T-helper 2 cell treated with Interferon-gamma antibody and Interleukin-4, amounts not matched to agents 5 μg/mL and 100 μg/mL, for 36 hours (primary cell): ENCODE measurements around the gene CDC42EP3.

Experiments used
- DNase-seq: peaks from one replicate; pipeline ENCODE4 v3.0.0; 2021; ENCODE audit warnings: low spot score
- H3K27ac Mint-ChIP-seq: one replicate; pipeline ENCODE4 v1.8.0; 2021; ENCODE audit warnings: mild to moderate bottlenecking, mixed read lengths
- H3K27me3 Mint-ChIP-seq: one replicate; pipeline ENCODE4 v1.8.0; 2021; ENCODE audit warnings: low read depth, mixed read lengths
- H3K36me3 Mint-ChIP-seq: one replicate; pipeline ENCODE4 v1.8.0; 2021; ENCODE audit warnings: low read depth, mixed read lengths
- H3K4me1 Mint-ChIP-seq: one replicate; pipeline ENCODE4 v1.8.0; 2021; ENCODE audit warnings: low read depth, mixed read lengths
- H3K4me3 Mint-ChIP-seq: one replicate; pipeline ENCODE4 v1.8.0; 2022; ENCODE audit warnings: mild to moderate bottlenecking, moderate library complexity, mixed read lengths
- H3K9me3 Mint-ChIP-seq: one replicate; pipeline ENCODE4 v1.8.0; 2021; ENCODE audit warnings: mixed read lengths

Gene CDC42EP3

DNA sequence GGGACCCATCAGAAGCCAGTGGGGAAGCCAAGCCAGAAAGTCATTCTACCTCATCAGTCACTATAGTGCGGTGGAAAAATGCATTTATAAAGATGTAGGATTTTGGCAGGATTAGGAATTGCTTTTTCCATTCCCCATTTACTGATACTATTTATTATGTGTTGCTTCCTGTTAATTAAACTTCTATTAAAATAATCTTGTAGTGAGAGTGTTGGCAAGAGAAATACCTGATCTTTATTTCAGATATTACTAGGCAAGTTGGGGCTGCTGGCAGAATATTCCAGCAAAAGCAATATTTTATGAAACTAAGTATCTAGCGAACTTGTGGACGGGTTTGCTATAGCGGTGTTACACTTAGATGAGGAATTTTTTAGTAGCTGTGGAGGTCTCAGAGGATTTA is 23.9 kb upstream of the CDC42EP3 start:
- no peaks in the 10 kb centered on the region for H3K36me3 Mint-ChIP-seq
- no peak overlapping the region for H3K27ac Mint-ChIP-seq
- peaks cover 42% of the 10 kb centered on the region for H3K27me3 Mint-ChIP-seq
- no peak for DNase-seq
- peaks cover 7% of the 10 kb centered on the region for H3K4me1 Mint-ChIP-seq
- no peaks in the 10 kb centered on the region for H3K9me3 Mint-ChIP-seq
- no peak overlapping the region for H3K4me3 Mint-ChIP-seq

DNA sequence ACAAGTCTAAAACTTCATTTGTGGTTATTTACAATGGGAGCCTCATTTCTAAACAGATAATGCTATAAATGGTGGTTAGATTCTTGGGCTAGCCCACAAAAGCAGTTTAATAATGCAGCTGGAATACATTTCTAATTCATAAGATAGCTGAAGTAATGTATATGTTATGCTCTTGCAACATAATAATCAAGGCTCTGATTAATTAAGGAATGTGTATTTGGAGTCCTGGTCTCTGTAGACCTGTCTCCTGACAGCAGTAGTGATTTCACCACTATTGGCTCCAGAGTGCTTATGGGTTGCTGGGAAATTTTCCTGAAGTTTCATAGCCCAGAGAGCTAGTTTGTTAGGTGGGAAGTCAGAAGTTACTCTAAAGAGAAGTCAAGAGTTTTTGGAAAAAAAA is 21.3 kb upstream of the CDC42EP3 start:
- peaks cover 4% of the 10 kb centered on the region for H3K4me1 Mint-ChIP-seq
- H3K27ac Mint-ChIP-seq: no peak overlapping the region
- H3K36me3 Mint-ChIP-seq: peaks cover 1% of the 10 kb centered on the region
- no peak for DNase-seq
- peaks cover 35% of the 10 kb centered on the region for H3K27me3 Mint-ChIP-seq
- no peak overlapping the region for H3K4me3 Mint-ChIP-seq
- H3K9me3 Mint-ChIP-seq: peaks cover 2% of the 10 kb centered on the region

GRCh38 chr2:37689751-37690150 is 18.3 kb upstream of the CDC42EP3 start:
- H3K36me3 Mint-ChIP-seq: peaks cover 4% of the 10 kb centered on the region

GRCh38 chr2:37688771-37689468 is 17.5 kb upstream of the CDC42EP3 start:
- Mint-ChIP-seq H3K36me3 (peaks cover 6% of the 10 kb centered on the region), H3K4me3 (no peak overlapping the region)

More at GRCh38 chr2:37689751-37690150, 18.3 kb upstream of the CDC42EP3 start:
- peaks cover 13% of the 10 kb centered on the region for H3K27me3 Mint-ChIP-seq
- peaks cover 6% of the 10 kb centered on the region for H3K9me3 Mint-ChIP-seq
- H3K4me3 Mint-ChIP-seq: no peak overlapping the region
- no peak for DNase-seq
- H3K27ac Mint-ChIP-seq: no peak overlapping the region
- peaks cover 9% of the 10 kb centered on the region for H3K4me1 Mint-ChIP-seq

GRCh38 chr2:37686792-37687526 is 15.5 kb upstream of the CDC42EP3 start:
- peaks cover 22% of the 10 kb centered on the region for H3K36me3 Mint-ChIP-seq
- H3K4me3 Mint-ChIP-seq: no peak overlapping the region
- H3K27me3 Mint-ChIP-seq: no peaks in the 10 kb centered on the region
- no peak for DNase-seq
- peaks cover 32% of the 10 kb centered on the region for H3K4me1 Mint-ChIP-seq
- peaks cover 23% of the 10 kb centered on the region for H3K9me3 Mint-ChIP-seq
- H3K27ac Mint-ChIP-seq: no peak overlapping the region

More at GRCh38 chr2:37688771-37689468, 17.5 kb upstream of the CDC42EP3 start:
- H3K9me3 Mint-ChIP-seq: peaks cover 8% of the 10 kb centered on the region
- DNase-seq: no peak
- peaks cover 12% of the 10 kb centered on the region for H3K27me3 Mint-ChIP-seq
- no peak overlapping the region for H3K27ac Mint-ChIP-seq
- H3K4me1 Mint-ChIP-seq: peaks cover 16% of the 10 kb centered on the region

- Mint-ChIP-seq H3K27me3 (no peaks in the 10 kb centered on the region), H3K9me3 (peaks cover 36% of the 10 kb centered on the region), H3K4me1 (peaks cover 35% of the 10 kb centered on the region), H3K27ac (no peak overlapping the region), H3K36me3 (peaks cover 26% of the 10 kb centered on the region), H3K4me3 (no peak overlapping the region)
- no peak for DNase-seq
Measured at GRCh38 chr2:37684809-37685208, 13.4 kb upstream of the CDC42EP3 start.

DNA sequence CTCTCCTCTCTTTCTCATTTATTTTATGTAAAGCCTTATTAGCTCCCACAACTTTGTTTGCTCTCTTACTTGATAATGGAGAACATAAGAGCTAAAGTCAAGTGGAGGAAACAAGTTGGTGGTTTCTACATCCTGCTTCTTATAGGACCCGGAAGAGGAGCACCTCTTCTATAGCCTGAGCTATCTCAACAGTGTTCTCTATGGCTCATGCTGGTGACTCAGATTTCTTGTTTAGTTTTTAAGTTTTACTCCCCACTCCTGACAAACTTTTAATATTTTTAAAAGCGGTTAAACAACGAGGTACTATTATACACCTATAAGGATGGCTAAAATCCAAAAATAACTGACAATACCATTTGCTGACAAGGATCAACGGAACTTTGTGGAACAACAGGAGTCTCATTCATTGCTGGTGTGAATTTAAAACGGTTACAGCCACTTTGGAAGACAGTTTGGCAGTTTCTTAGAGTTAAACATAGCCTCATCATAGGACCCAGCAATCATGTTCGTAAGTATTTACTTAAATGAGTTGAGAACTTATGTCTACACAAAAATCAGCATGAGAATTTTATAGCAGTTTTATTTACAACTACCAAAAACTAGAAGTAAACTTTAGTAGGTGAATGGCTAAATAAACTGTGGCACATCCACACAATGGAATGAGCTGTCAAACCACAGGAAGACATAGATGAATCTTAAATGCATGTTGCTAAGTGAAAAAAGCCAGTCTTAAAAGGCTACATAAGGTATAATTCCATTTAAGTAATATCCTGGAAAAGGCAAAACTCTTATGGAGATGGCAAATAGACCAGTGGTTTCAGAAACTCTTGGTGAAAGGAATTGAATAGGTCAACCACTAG is 12.7 kb upstream of the CDC42EP3 start:
- Mint-ChIP-seq H3K9me3 (peaks cover 36% of the 10 kb centered on the region), H3K4me1 (peaks cover 35% of the 10 kb centered on the region), H3K4me3 (peak overlapping the region; percentile 60), H3K27me3 (no peaks in the 10 kb centered on the region), H3K27ac (peak overlapping the region; percentile 89), H3K36me3 (peaks cover 26% of the 10 kb centered on the region)
- DNase-seq: no peak

DNA sequence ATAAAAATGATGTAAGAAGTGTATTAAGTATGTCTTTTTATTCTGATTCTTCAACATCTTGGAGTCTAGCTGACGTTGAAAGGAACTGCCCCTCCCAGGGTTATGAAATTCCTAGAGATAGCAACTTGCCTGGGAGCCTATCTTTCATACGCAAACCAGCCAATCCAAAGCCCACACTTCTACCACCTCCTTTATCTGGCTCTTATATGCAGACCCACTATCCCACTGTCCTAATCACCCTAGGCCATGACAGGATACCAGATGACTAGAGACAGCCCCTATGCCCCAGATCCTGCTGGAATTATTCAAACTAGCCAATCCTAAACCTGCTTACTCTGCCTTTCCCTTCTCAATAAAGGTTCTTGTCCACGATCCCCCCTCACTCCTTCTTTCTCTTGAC is 11.8 kb upstream of the CDC42EP3 start:
- Mint-ChIP-seq H3K4me1 (peaks cover 32% of the 10 kb centered on the region), H3K9me3 (peaks cover 36% of the 10 kb centered on the region), H3K27me3 (no peaks in the 10 kb centered on the region), H3K4me3 (no peak overlapping the region), H3K27ac (peak overlapping the region; percentile 89), H3K36me3 (peaks cover 25% of the 10 kb centered on the region)
- no peak for DNase-seq

DNA sequence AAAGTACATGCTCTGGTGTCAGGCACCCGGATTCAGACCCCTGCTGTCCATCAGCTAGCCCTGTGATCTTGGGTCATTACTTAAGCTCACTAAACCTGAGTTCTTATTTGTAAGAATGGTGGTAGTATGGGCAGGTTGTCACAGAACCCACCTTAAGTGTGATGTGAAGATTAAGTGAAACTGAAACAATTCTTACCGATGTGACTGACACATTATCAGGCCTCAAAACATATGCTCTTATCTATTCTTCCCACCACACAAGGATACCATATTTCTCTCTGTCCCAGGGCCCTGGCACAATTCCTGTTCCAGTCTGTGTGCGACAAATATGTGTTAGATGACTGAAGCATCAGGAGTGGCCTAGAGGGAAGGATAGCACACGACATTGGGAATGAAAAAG is 11.0 kb upstream of the CDC42EP3 start:
- peaks cover 30% of the 10 kb centered on the region for H3K4me1 Mint-ChIP-seq
- no peak for DNase-seq
- no peaks in the 10 kb centered on the region for H3K27me3 Mint-ChIP-seq
- peaks cover 24% of the 10 kb centered on the region for H3K36me3 Mint-ChIP-seq
- H3K4me3 Mint-ChIP-seq: peak overlapping the region; percentile 44
- H3K27ac Mint-ChIP-seq: peak overlapping the region; percentile 57
- H3K9me3 Mint-ChIP-seq: peaks cover 33% of the 10 kb centered on the region

- H3K27me3 Mint-ChIP-seq: no peaks in the 10 kb centered on the region
- H3K9me3 Mint-ChIP-seq: peaks cover 33% of the 10 kb centered on the region
- H3K4me3 Mint-ChIP-seq: no peak overlapping the region
- H3K27ac Mint-ChIP-seq: no peak overlapping the region
- H3K4me1 Mint-ChIP-seq: peaks cover 27% of the 10 kb centered on the region
- no peak for DNase-seq
- H3K36me3 Mint-ChIP-seq: peaks cover 24% of the 10 kb centered on the region
Measured at GRCh38 chr2:37681587-37681986, 10.1 kb upstream of the CDC42EP3 start.

DNA sequence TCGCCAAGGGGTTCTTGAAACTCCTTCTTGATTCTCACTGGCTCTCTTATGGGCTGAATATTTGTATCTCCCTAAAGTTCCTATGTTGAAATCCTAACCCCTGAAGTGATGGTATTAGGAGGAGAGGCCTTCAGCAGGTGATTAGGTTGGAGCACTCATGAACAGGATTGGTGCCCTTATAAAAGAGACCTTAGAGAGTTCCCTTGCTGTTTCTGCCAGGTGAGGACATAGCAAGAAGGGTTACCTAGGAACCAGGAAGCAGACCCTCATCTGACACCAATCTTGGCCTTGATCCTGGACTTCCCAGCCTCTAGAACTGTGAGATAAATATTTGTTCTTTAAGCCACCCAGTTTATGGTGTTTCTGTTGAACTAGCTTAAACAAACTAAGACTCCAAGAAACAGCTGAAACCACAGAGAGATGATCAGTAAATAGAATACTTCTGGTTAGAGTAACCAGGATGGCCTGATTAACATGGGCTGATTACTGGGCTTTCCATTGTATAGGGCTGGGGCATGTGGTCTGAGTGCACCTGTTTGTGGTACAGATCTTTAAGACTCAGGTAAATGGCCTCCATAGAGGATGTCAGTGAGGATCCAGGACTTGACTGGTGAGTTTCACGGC is 7.7 kb upstream of the CDC42EP3 start:
- no peak for DNase-seq
- no peaks in the 10 kb centered on the region for H3K27me3 Mint-ChIP-seq
- H3K4me1 Mint-ChIP-seq: peaks cover 29% of the 10 kb centered on the region
- peaks cover 30% of the 10 kb centered on the region for H3K9me3 Mint-ChIP-seq
- H3K4me3 Mint-ChIP-seq: no peak overlapping the region
- peaks cover 21% of the 10 kb centered on the region for H3K36me3 Mint-ChIP-seq
- H3K27ac Mint-ChIP-seq: no peak overlapping the region

DNA sequence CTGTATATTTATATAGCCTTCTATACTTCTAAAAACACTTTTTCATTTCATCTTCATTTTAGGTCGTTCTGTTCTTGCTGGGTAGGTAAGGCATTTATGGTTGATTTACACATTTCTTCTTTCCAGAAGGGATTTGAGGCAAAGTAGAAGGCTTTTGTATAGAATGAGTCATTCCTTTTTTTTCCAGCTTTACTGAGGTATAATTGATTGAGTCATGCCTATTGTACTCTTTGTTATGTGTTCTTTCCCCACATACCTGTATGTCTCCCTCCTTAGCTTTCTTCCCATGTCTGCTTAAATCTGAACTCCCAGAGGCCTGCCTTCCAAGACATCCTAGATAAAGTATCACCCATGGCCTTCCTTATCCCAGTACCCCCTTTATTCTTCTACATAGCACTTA is 4.8 kb upstream of the CDC42EP3 start:
- H3K9me3 Mint-ChIP-seq: peaks cover 9% of the 10 kb centered on the region
- no peaks in the 10 kb centered on the region for H3K27me3 Mint-ChIP-seq
- no peak overlapping the region for H3K27ac Mint-ChIP-seq
- DNase-seq: no peak
- H3K4me3 Mint-ChIP-seq: no peak overlapping the region
- H3K4me1 Mint-ChIP-seq: peaks cover 14% of the 10 kb centered on the region
- H3K36me3 Mint-ChIP-seq: peaks cover 5% of the 10 kb centered on the region

DNA sequence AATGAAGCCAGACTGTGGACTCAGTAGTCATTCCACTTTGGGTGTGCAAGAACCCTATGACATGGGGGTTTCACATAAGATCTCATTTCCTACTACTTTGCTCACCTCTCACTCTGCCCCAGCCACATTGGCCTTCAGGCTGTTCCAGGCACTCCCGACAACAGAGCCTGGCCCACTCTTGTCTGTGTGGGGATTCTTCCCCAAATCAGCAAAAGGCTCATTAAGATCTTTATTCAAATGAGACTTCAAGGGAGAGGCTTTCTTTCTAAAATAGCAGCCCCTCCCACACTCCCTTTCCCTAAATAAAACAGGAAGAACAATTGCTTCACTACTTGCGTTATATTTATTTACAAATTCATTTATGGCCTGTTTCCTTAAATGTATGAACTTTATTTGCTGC is 3.5 kb upstream of the CDC42EP3 start:
- peaks cover 1% of the 10 kb centered on the region for H3K36me3 Mint-ChIP-seq
- H3K27me3 Mint-ChIP-seq: no peaks in the 10 kb centered on the region
- no peak overlapping the region for H3K27ac Mint-ChIP-seq
- H3K4me1 Mint-ChIP-seq: peaks cover 23% of the 10 kb centered on the region
- H3K9me3 Mint-ChIP-seq: no peaks in the 10 kb centered on the region
- no peak overlapping the region for H3K4me3 Mint-ChIP-seq
- no peak for DNase-seq
